HAP-1 (cell line): ENCODE data around the gene DMC1.

Experiments used
- DNase-seq, 2 experiments: peaks; one replicate each; pipeline ENCODE4 v3.0.0-alpha.2; 2016 to 2020; ENCODE audit warnings: low spot score in 2 of 2
- H3K27me3 ChIP-seq: fragments of 250-450 bp; sonication (Bioruptor Pico); 2 replicates; pipeline ENCODE4 v1.5.1; 2020; ENCODE audit warnings: low read depth, mild to moderate bottlenecking, moderate library complexity
- H3K36me3 ChIP-seq: fragments of 250-450 bp; sonication (Bioruptor Pico); replicated peaks from 2 replicates; pipeline ENCODE4 v1.5.1; 2020; ENCODE audit warnings: mild to moderate bottlenecking
- H3K4me1 ChIP-seq: fragments of 250-450 bp; sonication (Bioruptor Pico); 2 replicates; pipeline ENCODE4 v1.5.1; 2020; ENCODE audit warnings: mild to moderate bottlenecking
- H3K4me3 ChIP-seq: fragments of 250-450 bp; sonication (Bioruptor Pico); 2 replicates; pipeline ENCODE4 v1.5.1; 2020; ENCODE audit warnings: mild to moderate bottlenecking, moderate library complexity
- H3K9me3 ChIP-seq: fragments of 250-450 bp; sonication (Bioruptor Pico); 2 replicates; pipeline ENCODE4 v1.5.1; 2020; ENCODE audit warnings: mild to moderate bottlenecking, moderate library complexity
- in situ Hi-C: fragments of 300-500 bp; cut with MboI; formaldehyde crosslinking; loops from 3 replicates; pipeline ENCODE4 v1.14.3; 2020; ENCODE audit warnings: low sequenced_read_pairs, inconsistent platforms, mixed read lengths

The DMC1 gene

GRCh38 chr22:38549101-38549894, 20.7 kb downstream of the DMC1 start:
- in situ Hi-C loops: no loop called here
- no peak for DNase-seq
- Histone ChIP-seq H3K4me3 (no peak overlapping the region), H3K36me3 (no peaks in the 10 kb centered on the region), H3K4me1 (no peaks in the 10 kb centered on the region), H3K9me3 (no peaks in the 10 kb centered on the region), H3K27me3 (no peaks in the 10 kb centered on the region)

- peaks cover 5% of the 10 kb centered on the region; the same call in 1 of the 2 replicates for H3K4me1 ChIP-seq
- no peak for DNase-seq
- no peaks in the 10 kb centered on the region for H3K27me3 ChIP-seq
- H3K36me3 ChIP-seq: no peaks in the 10 kb centered on the region
- in situ Hi-C loops: no loop called here
- H3K4me3 ChIP-seq: no peak overlapping the region
- no peaks in the 10 kb centered on the region for H3K9me3 ChIP-seq
Measured at GRCh38 chr22:38540701-38541100, 29.3 kb downstream of the DMC1 start.

GRCh38 chr22:38531251-38531938, 38.6 kb downstream of the DMC1 start:
- no peak overlapping the region for H3K4me3 ChIP-seq
- in situ Hi-C loops: no loop called here
- peak; percentile 29 to 31 for DNase-seq
- no peaks in the 10 kb centered on the region for H3K9me3 ChIP-seq
- H3K4me1 ChIP-seq: peaks cover 12% of the 10 kb centered on the region
- H3K36me3 ChIP-seq: no peaks in the 10 kb centered on the region
- H3K27me3 ChIP-seq: no peaks in the 10 kb centered on the region

GRCh38 chr22:38524429-38524828, 45.6 kb downstream of the DMC1 start:
- in situ Hi-C loops: no loop called here
- DNase-seq: no peak
- Histone ChIP-seq H3K4me3 (no peak overlapping the region), H3K27me3 (peaks cover 7% of the 10 kb centered on the region; the same call in 1 of the 2 replicates), H3K36me3 (no peaks in the 10 kb centered on the region), H3K4me1 (no peaks in the 10 kb centered on the region), H3K9me3 (no peaks in the 10 kb centered on the region)

- Histone ChIP-seq H3K4me3 (no peak overlapping the region), H3K36me3 (no peaks in the 10 kb centered on the region), H3K27me3 (peaks cover 7% of the 10 kb centered on the region; the same call in 1 of the 2 replicates), H3K9me3 (no peaks in the 10 kb centered on the region), H3K4me1 (no peaks in the 10 kb centered on the region)
- in situ Hi-C loops: no loop called here
- no peak for DNase-seq
Measured at GRCh38 chr22:38523479-38523878, 46.5 kb downstream of the DMC1 start.

GRCh38 chr22:38523029-38523428, 47.0 kb downstream of the DMC1 start:
- no peaks in the 10 kb centered on the region for H3K9me3 ChIP-seq
- in situ Hi-C loops: no loop called here
- no peak overlapping the region for H3K4me3 ChIP-seq
- no peaks in the 10 kb centered on the region for H3K36me3 ChIP-seq
- peaks cover 7% of the 10 kb centered on the region; the same call in 1 of the 2 replicates for H3K27me3 ChIP-seq
- DNase-seq: no peak
- no peaks in the 10 kb centered on the region; the same call in 1 of the 2 replicates for H3K4me1 ChIP-seq

- in situ Hi-C loops: no loop called here
Measured at GRCh38 chr22:38519453-38520250, 50.3 kb downstream of the DMC1 start.

GRCh38 chr22:38518620-38519019, 51.4 kb downstream of the DMC1 start:
- DNase-seq: no peak
- in situ Hi-C loops: no loop called here
- no peaks in the 10 kb centered on the region for H3K36me3 ChIP-seq

More at GRCh38 chr22:38519453-38520250, 50.3 kb downstream of the DMC1 start:
- Histone ChIP-seq H3K36me3 (no peaks in the 10 kb centered on the region), H3K4me3 (no peak overlapping the region), H3K9me3 (no peaks in the 10 kb centered on the region), H3K27me3 (peaks cover 7% of the 10 kb centered on the region; the same call in 1 of the 2 replicates), H3K4me1 (peaks cover 4% of the 10 kb centered on the region)
- DNase-seq: no peak

GRCh38 chr22:38513063-38513462, 56.9 kb downstream of the DMC1 start:
- in situ Hi-C loops: no loop called here
- no peak for DNase-seq

More at GRCh38 chr22:38518620-38519019, 51.4 kb downstream of the DMC1 start:
- Histone ChIP-seq H3K27me3 (peaks cover 5% of the 10 kb centered on the region; the same call in 1 of the 2 replicates), H3K9me3 (no peaks in the 10 kb centered on the region), H3K4me1 (peaks cover 4% of the 10 kb centered on the region), H3K4me3 (no peak overlapping the region)

GRCh38 chr22:38510416-38510970, 59.5 kb downstream of the DMC1 start:
- peaks cover 5% of the 10 kb centered on the region for H3K36me3 ChIP-seq
- H3K27me3 ChIP-seq: no peaks in the 10 kb centered on the region
- no peaks in the 10 kb centered on the region for H3K9me3 ChIP-seq
- in situ Hi-C loops: no loop called here
- peaks cover 6% of the 10 kb centered on the region for H3K4me1 ChIP-seq
- DNase-seq: no peak
- no peak overlapping the region for H3K4me3 ChIP-seq

More at GRCh38 chr22:38513063-38513462, 56.9 kb downstream of the DMC1 start:
- H3K27me3 ChIP-seq: no peaks in the 10 kb centered on the region
- peaks cover 4% of the 10 kb centered on the region for H3K4me1 ChIP-seq
- no peaks in the 10 kb centered on the region for H3K36me3 ChIP-seq
- H3K9me3 ChIP-seq: no peaks in the 10 kb centered on the region
- no peak overlapping the region for H3K4me3 ChIP-seq

GRCh38 chr22:38506118-38506962, 63.6 kb downstream of the DMC1 start, which contains the start of gene DDX17:
Gene DDX17 (minus strand): TSS chr22:38506311.
- DNase-seq: peak; percentile 93 to 97
- no peaks in the 10 kb centered on the region for H3K27me3 ChIP-seq
- H3K4me1 ChIP-seq: peaks cover 21% of the 10 kb centered on the region
- H3K4me3 ChIP-seq: peak within 1 kb of the TSS; percentile 99
- in situ Hi-C loops: no loop called here
- peaks cover 40% of the 10 kb centered on the region for H3K36me3 ChIP-seq
- H3K9me3 ChIP-seq: no peaks in the 10 kb centered on the region

GRCh38 chr22:38505541-38506117, 64.4 kb downstream of the DMC1 start:
- DNase-seq: peak in 1 of 2 experiments; percentile 56
- no peaks in the 10 kb centered on the region for H3K27me3 ChIP-seq
- H3K36me3 ChIP-seq: peaks cover 46% of the 10 kb centered on the region
- H3K9me3 ChIP-seq: no peaks in the 10 kb centered on the region
- H3K4me3 ChIP-seq: peak overlapping the region; percentile 99
- in situ Hi-C loops: no loop called here
- peaks cover 21% of the 10 kb centered on the region for H3K4me1 ChIP-seq
